Body of pancreas (tissue), 4 donors: ENCODE results near the gene TRIM37.

Experiments used
- CTCF ChIP-seq, 7 experiments: fragments of 450-650 bp in 4 of 7; fragments of 200-600 bp in 3 of 7; sonication (generic) in 3 of 7; IDR thresholded peaks; one replicate each; pipeline ENCODE4 v1.5.1; 2016 to 2019; ENCODE audit warnings: antibody characterized with exemption in 7 of 7
- POLR2A ChIP-seq, 3 donors: fragments of 450-650 bp; IDR thresholded peaks; one replicate each; pipeline ENCODE4 v1.6.1; 2016; ENCODE audit warnings: antibody characterized with exemption in 3 of 3, mild to moderate bottlenecking in 2 of 3

GRCh38 chr17:58960068-58960467 is 146.6 kb downstream of the TRIM37 start:
- TF ChIP-seq CTCF (IDR thresholded peaks at IDR 0.05) = peak in 4 of 7 experiments; percentile 23 to 30 (median 26)
- no peak for TF ChIP-seq POLR2A (IDR thresholded peaks at IDR 0.05)
